ENCODE measurements around the gene TMEM98. TPM values are rescaled to one million over a fixed set of nuclear protein-coding genes. Genes with fewer than 3 reads are reported as not detected.
"Not testable (repeated sequence)": the region's sequence is repeated elsewhere in the genome, so short reads cannot be mapped to it uniquely, and the experiment has no call there.

TMEM98 gene
- polyA plus RNA-seq, 1 donor, result 34.2 TPM

GRCh38 chr17:32941419-32942032 lies 13.6 kb downstream of the TMEM98 start:
- no peak for DNase-seq (ENCODE audit: low read depth)

GRCh38 chr17:32943206-32943605 lies 15.3 kb downstream of the TMEM98 start:
- DNase-seq (ENCODE audit: low read depth), result no peak

DNA sequence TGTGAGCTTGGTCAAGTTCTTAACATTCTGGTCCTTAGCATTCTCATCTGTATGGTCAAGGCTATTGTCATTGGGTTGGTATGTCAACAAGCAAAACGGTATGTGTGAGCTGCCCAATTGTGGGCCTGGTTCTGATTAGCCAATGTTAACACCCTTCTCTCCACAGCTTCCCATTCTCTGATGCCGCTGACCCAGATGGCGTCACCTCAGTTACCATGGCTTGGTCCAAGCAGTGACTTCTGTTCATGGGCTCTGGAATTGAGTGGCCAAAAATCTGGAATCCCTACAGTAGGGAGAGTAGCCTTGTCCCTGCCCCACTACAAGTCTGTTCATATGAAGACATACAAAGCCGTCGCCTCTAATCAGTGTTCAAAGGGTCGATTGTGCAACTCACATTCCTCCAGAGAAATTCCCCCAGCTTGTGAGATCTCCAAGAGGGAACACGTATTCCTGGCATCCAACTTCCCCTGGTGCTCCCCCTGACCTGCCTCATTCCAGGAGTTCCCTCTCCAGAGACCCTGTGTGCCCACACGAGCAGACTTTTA lies 15.8 kb downstream of the TMEM98 start:
- no peak for DNase-seq (ENCODE audit: low read depth)

DNA sequence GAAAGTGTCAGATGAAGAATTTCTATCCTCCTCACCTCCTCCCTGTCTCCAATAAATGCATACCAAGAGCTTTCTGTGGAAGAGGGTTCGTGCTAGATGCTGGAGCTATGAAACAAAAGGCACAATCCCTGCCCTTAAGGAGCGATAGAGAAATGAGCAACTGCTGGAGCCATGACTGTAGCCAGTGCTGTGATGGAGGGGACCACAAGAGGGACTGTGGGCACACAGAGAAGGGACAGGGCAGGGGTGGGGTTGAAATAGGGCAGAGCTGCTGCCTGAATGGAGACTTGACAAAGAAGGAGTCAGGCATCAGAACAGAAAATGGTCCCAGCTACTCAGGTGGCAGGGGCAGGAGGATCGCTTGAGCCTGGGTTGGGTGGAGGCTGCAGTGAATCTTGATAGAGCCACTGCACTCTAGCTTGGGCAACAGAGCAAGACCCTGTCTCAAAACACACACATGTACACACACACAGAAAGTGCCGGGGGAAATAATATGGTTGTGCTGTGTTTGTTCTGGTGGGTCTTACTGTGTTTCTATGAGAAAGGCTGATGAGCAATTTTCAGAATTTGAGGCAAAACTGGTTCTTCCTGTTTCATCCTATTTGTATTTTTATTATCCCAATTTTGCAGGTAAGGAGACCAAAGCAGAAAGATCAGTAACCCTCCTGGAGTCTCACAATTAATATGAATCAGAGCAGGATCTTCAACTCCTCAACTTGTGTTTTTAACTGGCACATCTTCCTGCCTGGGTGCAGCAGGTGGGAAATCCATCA lies 16.5 kb downstream of the TMEM98 start:
- no peak for DNase-seq (ENCODE audit: low read depth)

GRCh38 chr17:32946375-32947135 lies 18.6 kb downstream of the TMEM98 start:
- no peak for DNase-seq (ENCODE audit: low read depth)

DNA sequence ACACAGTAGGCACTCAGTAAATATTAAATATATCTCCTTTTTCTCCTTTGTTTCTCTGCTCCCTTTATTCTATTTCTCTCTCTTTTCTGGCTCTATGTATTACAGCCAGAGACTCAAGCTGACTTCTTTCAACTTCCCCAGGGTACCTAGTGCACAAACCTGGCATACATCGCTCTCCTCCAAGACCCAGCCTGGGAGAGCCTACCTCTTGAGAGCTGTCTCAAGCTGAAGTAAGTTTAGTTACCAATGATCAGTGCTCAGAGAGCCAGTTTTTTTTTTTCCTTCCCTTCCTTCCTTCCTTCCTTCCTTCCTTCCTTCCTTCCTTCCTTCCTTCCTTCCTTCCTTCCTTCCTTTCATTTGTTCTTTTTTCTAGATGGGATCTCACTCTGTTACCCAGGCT lies 19.8 kb downstream of the TMEM98 start:
- DNase-seq (ENCODE audit: low read depth), result no peak

- DNase-seq (ENCODE audit: low read depth), result no peak
Observed at GRCh38 chr17:32949181-32949580, 21.2 kb downstream of the TMEM98 start.

DNA sequence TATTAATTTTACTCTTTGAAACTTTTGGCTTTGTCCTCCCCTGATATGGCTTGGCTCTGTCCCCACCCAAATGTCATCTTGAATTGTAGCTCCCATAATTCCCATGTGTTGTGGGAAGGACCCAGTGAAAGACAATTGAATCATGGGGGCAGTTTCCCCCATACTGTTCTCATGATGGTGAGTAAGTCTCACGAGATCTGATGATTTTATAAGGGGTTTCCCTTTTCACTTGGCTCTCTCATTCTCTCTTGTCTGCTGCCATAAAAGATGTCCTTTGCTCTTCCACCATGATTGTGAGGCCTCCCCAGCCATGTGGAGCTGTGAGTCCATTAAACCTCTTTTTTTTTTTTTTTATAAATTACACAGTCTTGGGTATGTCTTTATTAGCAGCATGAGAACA lies 24.5 kb downstream of the TMEM98 start:
- not testable (repeated sequence) for DNase-seq (ENCODE audit: low read depth)

GRCh38 chr17:32953045-32953444 lies 25.1 kb downstream of the TMEM98 start:
- DNase-seq (ENCODE audit: low read depth), result no peak

- DNase-seq (ENCODE audit: low read depth), result no peak
Observed at GRCh38 chr17:32953857-32954256, 25.9 kb downstream of the TMEM98 start.

DNA sequence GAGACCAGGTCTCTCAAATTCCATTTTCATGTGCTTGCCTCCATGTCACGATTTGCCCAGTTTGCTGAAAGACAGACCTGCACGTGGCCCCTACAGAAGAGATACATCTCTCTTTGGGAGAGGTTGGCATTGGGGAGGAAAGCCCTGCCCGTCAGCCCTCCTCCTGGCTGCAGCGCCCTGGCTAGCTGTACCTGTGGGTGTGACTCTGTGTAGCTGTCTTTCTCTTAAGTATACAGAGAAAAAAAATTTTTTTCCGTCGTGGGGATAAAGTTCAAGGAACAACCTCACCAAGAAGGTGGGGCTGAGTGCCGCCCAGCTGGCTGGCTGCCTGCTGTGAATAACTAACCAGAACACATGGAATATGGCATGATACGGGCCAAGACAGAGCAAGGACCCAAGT lies 26.5 kb downstream of the TMEM98 start:
- no peak for DNase-seq (ENCODE audit: low read depth)

DNA sequence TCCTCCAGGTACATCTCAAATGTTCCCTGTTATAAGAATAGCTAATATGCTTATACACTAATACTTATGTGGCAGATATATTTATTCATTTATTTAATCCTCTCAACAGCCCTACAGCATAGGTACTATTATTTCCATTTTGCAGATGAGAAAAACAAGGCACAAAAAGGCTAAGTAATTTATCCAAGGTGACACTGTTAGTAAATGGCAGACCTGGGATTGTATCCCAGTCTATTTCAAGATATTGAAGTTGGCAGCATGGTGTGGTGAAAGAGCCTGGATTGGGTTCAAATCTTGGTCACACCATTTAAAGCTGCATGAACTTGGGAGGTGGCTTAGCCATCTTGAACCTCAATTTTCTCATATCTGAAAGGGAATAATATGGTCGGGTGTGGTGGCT lies 27.2 kb downstream of the TMEM98 start:
- no peak for DNase-seq (ENCODE audit: low read depth)

GRCh38 chr17:32956240-32956970 lies 28.5 kb downstream of the TMEM98 start:
- DNase-seq (ENCODE audit: low read depth), result no peak

GRCh38 chr17:32958418-32958817 lies 30.5 kb downstream of the TMEM98 start:
- no peak for DNase-seq (ENCODE audit: low read depth)

DNA sequence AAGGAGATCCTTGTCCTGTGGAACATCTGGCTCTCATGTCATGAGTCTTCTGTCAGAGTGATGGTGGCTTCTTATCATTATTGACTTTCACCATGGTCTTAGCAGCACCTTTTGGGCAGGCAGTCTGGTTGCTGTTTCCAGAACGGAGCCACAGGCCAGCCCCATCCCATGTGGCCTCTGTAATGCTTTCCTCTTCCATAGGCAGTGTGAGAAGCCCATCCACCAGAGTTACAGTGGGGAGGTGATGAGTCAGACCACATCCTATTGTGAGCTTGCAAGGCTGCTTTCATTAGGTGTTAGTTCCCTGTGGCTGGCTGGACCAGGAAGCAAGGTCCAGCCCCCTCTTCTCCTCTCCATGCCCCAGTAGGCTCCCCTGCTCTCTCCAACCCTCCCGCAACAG lies 32.9 kb downstream of the TMEM98 start:
- DNase-seq (ENCODE audit: low read depth), result no peak

DNA sequence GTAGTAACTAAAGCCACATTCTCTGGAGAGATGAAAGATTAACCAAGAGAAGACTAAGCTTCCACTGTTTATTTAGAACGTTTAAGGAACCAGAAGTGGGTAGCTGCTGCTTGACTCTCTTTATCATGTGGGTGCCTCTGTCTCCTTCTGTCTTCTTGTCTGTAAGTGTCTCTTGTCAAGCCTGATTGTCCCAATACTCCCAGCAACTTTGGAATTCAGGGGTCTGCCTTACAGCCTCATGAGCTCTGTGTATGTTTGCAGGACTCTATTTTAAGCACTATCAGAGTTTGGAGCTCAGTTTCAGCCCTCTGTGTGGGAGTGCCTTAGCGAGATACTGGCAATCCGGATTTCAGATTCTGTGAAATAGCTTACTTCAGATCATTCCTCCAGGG lies 34.4 kb downstream of the TMEM98 start:
- DNase-seq (ENCODE audit: low read depth), result no peak

DNA sequence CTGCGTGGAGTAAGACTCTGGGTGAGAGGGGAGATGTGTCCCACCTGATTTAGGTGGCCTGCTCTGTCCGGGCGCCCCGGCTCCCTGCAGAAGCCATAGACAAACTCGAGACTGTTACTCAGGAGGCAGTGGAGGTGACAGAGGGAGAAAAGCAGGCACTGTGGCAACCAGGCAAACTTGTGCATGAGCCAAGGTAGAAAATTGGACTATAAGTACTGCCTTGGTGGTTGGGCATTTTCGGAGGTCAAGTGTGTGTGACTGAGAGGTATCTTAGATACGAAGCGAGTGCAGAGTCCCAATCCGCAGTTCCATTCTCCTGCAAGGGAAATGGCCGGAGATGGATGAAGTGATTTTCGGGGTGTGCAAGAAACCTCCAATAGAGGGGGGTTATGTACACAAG lies 36.6 kb downstream of the TMEM98 start:
- DNase-seq (ENCODE audit: low read depth), result no peak

DNA sequence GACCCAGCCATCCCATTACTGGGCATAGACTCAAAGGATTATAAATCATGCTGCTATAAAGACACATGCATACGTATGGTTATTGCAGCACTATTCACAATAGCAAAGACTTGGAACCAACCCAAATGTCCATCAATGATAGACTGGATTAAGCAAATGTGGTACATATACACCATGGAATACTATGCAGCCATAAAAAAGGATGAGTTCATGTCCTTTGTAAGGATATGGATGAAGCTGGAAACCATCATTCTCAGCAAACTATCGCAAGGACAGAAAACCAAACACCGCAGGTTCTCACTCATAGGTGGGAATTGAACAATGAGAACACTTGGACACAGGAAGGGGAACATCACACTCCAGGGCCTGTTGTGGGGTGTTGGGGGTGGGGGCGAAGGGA lies 41.3 kb downstream of the TMEM98 start:
- DNase-seq (ENCODE audit: low read depth), result not testable (repeated sequence)

- DNase-seq (ENCODE audit: low read depth), result no peak
Observed at GRCh38 chr17:32970281-32970680, 42.3 kb downstream of the TMEM98 start.

DNA sequence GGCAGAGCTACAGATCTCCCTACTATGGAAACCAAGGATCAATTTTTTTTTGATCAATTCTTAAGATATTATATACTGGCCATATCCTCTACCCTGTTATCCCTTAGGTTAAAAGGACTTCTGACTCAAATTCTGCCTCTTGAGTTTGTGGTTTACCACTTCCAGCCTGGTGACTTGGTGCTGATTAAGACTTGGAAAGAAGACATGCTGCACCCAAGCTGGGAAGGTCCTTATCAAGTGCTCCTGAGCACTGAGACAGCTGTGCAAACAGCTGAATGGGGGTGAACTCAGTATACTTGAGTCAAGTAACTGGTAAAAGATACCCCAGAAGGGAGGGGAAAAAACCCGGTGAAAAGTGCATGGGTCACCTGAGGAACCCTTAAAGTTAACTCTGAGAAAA lies 43.2 kb downstream of the TMEM98 start:
- no peak for DNase-seq (ENCODE audit: low read depth)

- DNase-seq (ENCODE audit: low read depth), result no peak
Observed at GRCh38 chr17:32976131-32976530, 48.2 kb downstream of the TMEM98 start.

DNA sequence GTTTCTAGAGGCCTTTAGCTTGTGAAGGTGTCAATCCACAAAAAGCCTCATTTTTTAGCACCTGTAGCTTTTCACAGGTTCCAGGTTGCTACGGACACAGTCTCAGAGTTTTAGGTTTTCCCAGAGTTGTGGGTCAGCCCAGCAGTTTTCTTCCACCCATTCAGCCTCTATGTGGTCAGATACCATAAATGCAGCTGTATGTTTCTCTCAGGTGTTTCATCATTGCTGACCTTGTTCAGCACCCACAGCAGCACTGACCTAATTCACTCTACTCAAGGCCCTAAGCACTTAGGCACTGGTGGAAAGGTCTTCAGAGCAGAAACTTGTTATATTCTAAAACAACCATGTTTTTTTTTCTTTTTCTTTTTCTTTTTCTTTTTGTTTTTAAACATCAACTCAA lies 48.7 kb downstream of the TMEM98 start:
- no peak for DNase-seq (ENCODE audit: low read depth)
